Measurements from ENCODE around the gene TSFM. TPM values are rescaled to one million over a fixed set of nuclear protein-coding genes. Genes with fewer than 3 reads are reported as not detected.
A peak's percentile ranks its signal among the peaks of the same experiment; 100 is the strongest.

TSFM gene
- total and polyA plus RNA-seq, 2 of the 13 experiments (the other 11 are each of a cell fraction or from before 2014, with no cell fraction given) = 29.8 to 68.3 TPM

- peak; percentile 95 for TF ChIP-seq ZNF33A (CRISPR knock-in tag; IDR thresholded peaks at IDR 0.05; ENCODE audit: borderline replicate concordance)
- no peak for TF ChIP-seq RAD51 (IDR thresholded peaks at IDR 0.05; ENCODE audit: borderline replicate concordance)
- TF ChIP-seq ZNF83 (CRISPR knock-in tag; IDR thresholded peaks at IDR 0.05; ENCODE audit: borderline replicate concordance) = peak; percentile 80; the same call in 1 of the 2 replicates
- peak; percentile 88 for TF ChIP-seq BCL6 (CRISPR knock-in tag; IDR thresholded peaks at IDR 0.05)
- no peak for TF ChIP-seq ZHX1 (CRISPR knock-in tag; IDR thresholded peaks at IDR 0.05; ENCODE audit: low read depth)
- TF ChIP-seq POLR2AphosphoS2 (IDR thresholded peaks at IDR 0.05; ENCODE audit: low read depth, low read length) = no peak
- no peak; the same call in 1 of the 2 replicates for TF ChIP-seq KDM4B (CRISPR knock-in tag; IDR thresholded peaks at IDR 0.05)
- no peak for TF ChIP-seq CTCF (CRISPR knock-in tag; IDR thresholded peaks at IDR 0.05)
- TF ChIP-seq THAP9 (CRISPR knock-in tag; IDR thresholded peaks at IDR 0.05; ENCODE audit: borderline replicate concordance) = 0 out of 2 replicates have a peak, but pooled peaks have one; percentile 38
- TF ChIP-seq GZF1 (CRISPR knock-in tag; IDR thresholded peaks at IDR 0.05) = no peak
- no peak for TF ChIP-seq ZNF597 (CRISPR knock-in tag; IDR thresholded peaks at IDR 0.05)
- no peak for TF ChIP-seq ZBTB38 (CRISPR knock-in tag; IDR thresholded peaks at IDR 0.05)
- TF ChIP-seq KDM6A (CRISPR knock-in tag; IDR thresholded peaks at IDR 0.05; ENCODE audit: low read depth) = peak; percentile 62
- TF ChIP-seq FOXO1 (CRISPR knock-in tag; IDR thresholded peaks at IDR 0.05) = peak; percentile 87
- TF ChIP-seq ZNF552 (CRISPR knock-in tag; IDR thresholded peaks at IDR 0.05; ENCODE audit: borderline replicate concordance) = peak; percentile 21; the same call in 1 of the 2 replicates
Observed at GRCh38 chr12:57845478-57846284, 63.1 kb downstream of the TSFM start (continued).
